Measurements from ENCODE around the gene TMEM121B.
A peak's percentile ranks its signal among the peaks of the same experiment; 100 is the strongest.

The TMEM121B gene

GRCh38 chr22:17121233-17122195 is at the start of gene TMEM121B:
TMEM121B (minus strand) TSS chr22:17121360; CDS start chr22:17121127, 233 bp downstream.
- no peak within 1 kb of the TSS for H3K27ac ChIP-seq
- TF ChIP-seq, protein P1, sequence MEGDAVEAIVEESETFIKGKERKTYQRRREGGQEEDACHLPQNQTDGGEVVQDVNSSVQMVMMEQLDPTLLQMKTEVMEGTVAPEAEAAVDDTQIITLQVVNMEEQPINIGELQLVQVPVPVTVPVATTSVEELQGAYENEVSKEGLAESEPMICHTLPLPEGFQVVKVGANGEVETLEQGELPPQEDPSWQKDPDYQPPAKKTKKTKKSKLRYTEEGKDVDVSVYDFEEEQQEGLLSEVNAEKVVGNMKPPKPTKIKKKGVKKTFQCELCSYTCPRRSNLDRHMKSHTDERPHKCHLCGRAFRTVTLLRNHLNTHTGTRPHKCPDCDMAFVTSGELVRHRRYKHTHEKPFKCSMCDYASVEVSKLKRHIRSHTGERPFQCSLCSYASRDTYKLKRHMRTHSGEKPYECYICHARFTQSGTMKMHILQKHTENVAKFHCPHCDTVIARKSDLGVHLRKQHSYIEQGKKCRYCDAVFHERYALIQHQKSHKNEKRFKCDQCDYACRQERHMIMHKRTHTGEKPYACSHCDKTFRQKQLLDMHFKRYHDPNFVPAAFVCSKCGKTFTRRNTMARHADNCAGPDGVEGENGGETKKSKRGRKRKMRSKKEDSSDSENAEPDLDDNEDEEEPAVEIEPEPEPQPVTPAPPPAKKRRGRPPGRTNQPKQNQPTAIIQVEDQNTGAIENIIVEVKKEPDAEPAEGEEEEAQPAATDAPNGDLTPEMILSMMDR (conservative IDR thresholded peaks at IDR 0.05), result no peak
- TF ChIP-seq ZFX (IDR thresholded peaks at IDR 0.05), result no peak

GRCh38 chr22:17167486-17167885 is 46.3 kb upstream of the TMEM121B start:
- H3K27ac ChIP-seq, result peak overlapping the region; percentile 35
- TF ChIP-seq ZFX (IDR thresholded peaks at IDR 0.05), result no peak
- TF ChIP-seq, protein P1 (conservative IDR thresholded peaks at IDR 0.05), result no peak

- no peak overlapping the region for H3K27ac ChIP-seq
- TF ChIP-seq, protein P1 (conservative IDR thresholded peaks at IDR 0.05), result no peak; the same call in 1 of the 2 replicates
- no peak for TF ChIP-seq ZFX (IDR thresholded peaks at IDR 0.05)
Measured at GRCh38 chr22:17164392-17165024, 43.3 kb upstream of the TMEM121B start.

DNA sequence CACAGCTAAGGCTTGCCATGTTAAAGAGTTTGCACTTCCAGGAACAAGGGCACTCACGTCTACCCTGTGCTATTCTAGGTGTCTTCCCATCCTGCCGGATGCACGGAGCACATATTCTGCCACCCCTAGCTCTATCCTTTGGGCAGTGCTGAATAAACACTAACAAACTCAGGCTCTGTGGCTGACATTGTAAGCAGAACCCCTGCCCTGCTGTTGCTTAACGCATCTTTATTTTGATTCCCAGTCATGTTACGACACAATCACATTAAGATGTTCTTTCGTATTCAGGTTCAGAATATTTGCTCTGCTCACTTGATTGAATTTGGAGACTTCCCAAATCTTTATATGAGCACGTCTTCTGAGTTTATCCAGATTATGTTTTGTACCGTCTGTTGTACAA is 41.6 kb upstream of the TMEM121B start:
- H3K27ac ChIP-seq, result no peak overlapping the region
- TF ChIP-seq, protein P1 (conservative IDR thresholded peaks at IDR 0.05), result no peak
- no peak for TF ChIP-seq ZFX (IDR thresholded peaks at IDR 0.05)

- TF ChIP-seq, protein P1 (conservative IDR thresholded peaks at IDR 0.05), result no peak
- TF ChIP-seq ZFX (IDR thresholded peaks at IDR 0.05), result no peak
- H3K27ac ChIP-seq, result no peak overlapping the region
Measured at GRCh38 chr22:17161991-17162390, 40.8 kb upstream of the TMEM121B start.

DNA sequence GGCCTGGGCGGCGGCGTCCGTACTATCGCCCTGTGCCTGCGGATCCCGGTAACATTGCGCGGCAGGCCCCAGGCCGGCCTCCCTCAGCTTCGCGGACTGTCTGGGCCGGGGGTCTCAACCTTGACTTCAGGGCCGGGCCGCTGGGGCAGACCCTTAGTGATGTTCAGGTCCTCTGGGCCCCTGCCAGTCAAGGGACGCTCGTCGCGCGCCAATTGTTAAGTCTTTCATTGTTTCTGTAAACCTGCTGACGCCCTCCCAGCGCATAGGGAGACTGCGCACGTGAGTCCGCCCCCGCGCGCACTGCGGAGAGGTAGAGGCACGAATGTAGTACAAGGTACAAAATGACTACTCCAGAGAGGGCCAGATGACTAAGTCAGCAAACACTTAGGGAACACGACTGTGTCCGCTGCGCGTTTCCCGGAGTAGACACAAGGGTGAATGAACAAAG is 38.4 kb upstream of the TMEM121B start:
- peak; percentile 99 for TF ChIP-seq ZFX (IDR thresholded peaks at IDR 0.05)
- TF ChIP-seq, protein P1 (conservative IDR thresholded peaks at IDR 0.05), result no peak
- H3K27ac ChIP-seq, result peak overlapping the region; percentile 90

Data from C4-2B (cell line).